MG63 (cell line): ENCODE results near the gene ARF6. TPM values are rescaled to one million over a fixed set of nuclear protein-coding genes. Genes with fewer than 3 reads are reported as not detected.
A peak's percentile ranks its signal among the peaks of the same experiment; 100 is the strongest.
"Not testable (repeated sequence)": the region's sequence is repeated elsewhere in the genome, so short reads cannot be mapped to it uniquely, and the experiment has no call there.

ENCODE experiments used
- DNase-seq: peaks from one replicate; pipeline ENCODE4 v3.0.0-alpha.2; 2020
- H3K27me3 ChIP-seq: fragments of 250-450 bp; sonication (Bioruptor Pico); 2 replicates; pipeline ENCODE4 v1.5.1; 2020; ENCODE audit warnings: mild to moderate bottlenecking, moderate library complexity
- H3K36me3 ChIP-seq: fragments of 250-450 bp; sonication (Bioruptor Pico); 2 replicates; pipeline ENCODE4 v1.5.1; 2020; ENCODE audit warnings: mild to moderate bottlenecking, moderate library complexity
- H3K4me3 ChIP-seq: fragments of 250-450 bp; sonication (Bioruptor Pico); 2 replicates; pipeline ENCODE4 v1.5.1; 2020; ENCODE audit warnings: mild to moderate bottlenecking, moderate library complexity
- H3K9me3 ChIP-seq: fragments of 250-450 bp; sonication (Bioruptor Pico); 2 replicates; pipeline ENCODE4 v1.5.1; 2020; ENCODE audit warnings: mild to moderate bottlenecking, moderate library complexity
- total RNA-seq: library from RNA; depleted of rRNA; stranded (reverse); fragments of >200 nt; shearing (Covaris generic); gene quantifications from 2 replicates; pipeline ENCODE4 v1.2.3, GENCODE V29; 2014; ENCODE audit warnings: low replicate concordance

ARF6 gene
- total RNA-seq, 1 experiment from 2014 or later, result 24.1 TPM

- H3K9me3 ChIP-seq, result no peaks in the 10 kb centered on the region
- DNase-seq, result no peak
- no peaks in the 10 kb centered on the region for H3K36me3 ChIP-seq
- peak overlapping the region; percentile 58 for H3K4me3 ChIP-seq
- H3K27me3 ChIP-seq, result no peaks in the 10 kb centered on the region
Measured at GRCh38 chr14:49868720-49869114, 24.2 kb upstream of the ARF6 start.

- no peaks in the 10 kb centered on the region for H3K36me3 ChIP-seq
- no peaks in the 10 kb centered on the region for H3K27me3 ChIP-seq
- no peak for DNase-seq
- no peaks in the 10 kb centered on the region for H3K9me3 ChIP-seq
- H3K4me3 ChIP-seq, result no peak overlapping the region
Measured at GRCh38 chr14:49870908-49871307, 22.0 kb upstream of the ARF6 start.

GRCh38 chr14:49873548-49873947 is 19.3 kb upstream of the ARF6 start:
- H3K4me3 ChIP-seq, H3K36me3 ChIP-seq, H3K27me3 ChIP-seq, H3K9me3 ChIP-seq: not testable (repeated sequence)
- peak; percentile 50 for DNase-seq

GRCh38 chr14:49875640-49876198 is 17.2 kb upstream of the ARF6 start:
- DNase-seq, result no peak
- no peaks in the 10 kb centered on the region for H3K9me3 ChIP-seq
- H3K36me3 ChIP-seq, result no peaks in the 10 kb centered on the region
- H3K27me3 ChIP-seq, result no peaks in the 10 kb centered on the region
- H3K4me3 ChIP-seq, result no peak overlapping the region

GRCh38 chr14:49876563-49877127 is 16.2 kb upstream of the ARF6 start:
- H3K36me3 ChIP-seq, result no peaks in the 10 kb centered on the region
- no peak for DNase-seq
- H3K9me3 ChIP-seq, result no peaks in the 10 kb centered on the region
- no peaks in the 10 kb centered on the region for H3K27me3 ChIP-seq
- no peak overlapping the region for H3K4me3 ChIP-seq

GRCh38 chr14:49879646-49880204 is 13.2 kb upstream of the ARF6 start:
- H3K27me3 ChIP-seq, result no peaks in the 10 kb centered on the region
- H3K9me3 ChIP-seq, result no peaks in the 10 kb centered on the region
- H3K4me3 ChIP-seq, result no peak overlapping the region
- DNase-seq, result peak; percentile 39
- H3K36me3 ChIP-seq, result no peaks in the 10 kb centered on the region

GRCh38 chr14:49880267-49881064 is 12.4 kb upstream of the ARF6 start:
- Histone ChIP-seq H3K9me3 (no peaks in the 10 kb centered on the region), H3K27me3 (no peaks in the 10 kb centered on the region), H3K36me3 (no peaks in the 10 kb centered on the region), H3K4me3 (no peak overlapping the region)
- DNase-seq, result no peak

- no peaks in the 10 kb centered on the region for H3K36me3 ChIP-seq
- no peak for DNase-seq
- H3K9me3 ChIP-seq, result no peaks in the 10 kb centered on the region
Measured at GRCh38 chr14:49881350-49882001, 11.4 kb upstream of the ARF6 start.

GRCh38 chr14:49882826-49883694 is 9.8 kb upstream of the ARF6 start:
- H3K36me3 ChIP-seq, result no peaks in the 10 kb centered on the region
- H3K4me3 ChIP-seq, result no peak overlapping the region
- H3K27me3 ChIP-seq, result no peaks in the 10 kb centered on the region
- H3K9me3 ChIP-seq, result no peaks in the 10 kb centered on the region
- no peak for DNase-seq

More at GRCh38 chr14:49881350-49882001, 11.4 kb upstream of the ARF6 start:
- Histone ChIP-seq H3K4me3 (no peak overlapping the region), H3K27me3 (no peaks in the 10 kb centered on the region)

GRCh38 chr14:49886523-49886922 is 6.4 kb upstream of the ARF6 start:
- no peak for DNase-seq
- H3K36me3 ChIP-seq, result no peaks in the 10 kb centered on the region
- no peak overlapping the region for H3K4me3 ChIP-seq
- H3K9me3 ChIP-seq, result no peaks in the 10 kb centered on the region
- no peaks in the 10 kb centered on the region for H3K27me3 ChIP-seq

GRCh38 chr14:49888293-49888692 is 4.6 kb upstream of the ARF6 start:
- Histone ChIP-seq H3K36me3 (no peaks in the 10 kb centered on the region), H3K9me3 (no peaks in the 10 kb centered on the region), H3K27me3 (no peaks in the 10 kb centered on the region), H3K4me3 (no peak overlapping the region)
- no peak for DNase-seq

GRCh38 chr14:49892301-49892635 is 614 bp upstream of the ARF6 start:
- no peaks in the 10 kb centered on the region for H3K27me3 ChIP-seq
- peak overlapping the region; percentile 95 for H3K4me3 ChIP-seq
- H3K36me3 ChIP-seq, result peaks cover 32% of the 10 kb centered on the region
- no peaks in the 10 kb centered on the region for H3K9me3 ChIP-seq
- peak; percentile 59 for DNase-seq

- H3K4me3 ChIP-seq, result peak overlapping the region; percentile 95
Measured at GRCh38 chr14:49893309-49894213, 679 bp downstream of the ARF6 start.

GRCh38 chr14:49894214-49895107 is 1.6 kb downstream of the ARF6 start:
- H3K4me3 ChIP-seq, result peak overlapping the region; percentile 95
- not testable (repeated sequence) for H3K9me3 ChIP-seq, H3K27me3 ChIP-seq, DNase-seq
- peaks cover 43% of the 10 kb centered on the region for H3K36me3 ChIP-seq

More at GRCh38 chr14:49893309-49894213, 679 bp downstream of the ARF6 start:
- Histone ChIP-seq H3K9me3 (no peaks in the 10 kb centered on the region), H3K36me3 (peaks cover 43% of the 10 kb centered on the region), H3K27me3 (no peaks in the 10 kb centered on the region)
- peak; percentile 51 for DNase-seq

GRCh38 chr14:49895480-49895879 is 2.6 kb downstream of the ARF6 start:
- peaks cover 43% of the 10 kb centered on the region for H3K36me3 ChIP-seq
- no peak for DNase-seq
- no peaks in the 10 kb centered on the region for H3K27me3 ChIP-seq
- peak overlapping the region; percentile 95 for H3K4me3 ChIP-seq
- no peaks in the 10 kb centered on the region for H3K9me3 ChIP-seq
